ENCODE data around the gene GBF1. TPM values are rescaled to one million over a fixed set of nuclear protein-coding genes. Genes with fewer than 3 reads are reported as not detected.

The GBF1 gene
- total RNA-seq, 1 experiment from 2014 or later = 23.7 TPM

GRCh38 chr10:102291221-102291905 is 46.0 kb downstream of the GBF1 start:
- Mint-ChIP-seq H3K4me1 (no peaks in the 10 kb centered on the region; a peak in 1 of 4 replicates), H3K27me3 (ENCODE audit: low read depth) (no peaks in the 10 kb centered on the region), H3K36me3 (ENCODE audit: insufficient read depth in 1 of 3, low read depth in 3 of 3) (no peaks in the 10 kb centered on the region), H3K4me3 (no peak overlapping the region), H3K9me3 (no peaks in the 10 kb centered on the region), H3K27ac (no peak overlapping the region)
- Histone ChIP-seq H3K79me1 (ENCODE audit: insufficient read depth, low read depth, low read length, poor library complexity, severe bottlenecking) (no peaks in the 10 kb centered on the region), H4K8ac (replicated peaks; ENCODE audit: insufficient read length, low read depth, low read length) (no peak overlapping the region), H4K5ac (ENCODE audit: insufficient read length, low read depth, low read length) (no peak overlapping the region), H3K4ac (ENCODE audit: low read depth, low read length) (no peak overlapping the region), H3K4me1 (ENCODE audit: insufficient read depth, low read length) (no peaks in the 10 kb centered on the region), H3K4me2 (ENCODE audit: insufficient read depth, insufficient read length, low read length) (no peak overlapping the region), H2AK5ac (ENCODE audit: insufficient read length, low read length) (no peak overlapping the region), H3K9ac (ENCODE audit: extremely low read depth, insufficient read length, low read length) (no peak overlapping the region), H3K79me2 (ENCODE audit: insufficient read depth, low read length) (no peaks in the 10 kb centered on the region), H3K23ac (ENCODE audit: insufficient read length, low read depth, low read length) (no peak overlapping the region), H2BK12ac (ENCODE audit: insufficient read length, low read depth, low read length) (no peak overlapping the region), H4K91ac (ENCODE audit: insufficient read length, low read depth, low read length) (no peak overlapping the region), H3K27me3 (ENCODE audit: insufficient read depth, low read length) (no peaks in the 10 kb centered on the region), H2AFZ (ENCODE audit: low read length) (no peak overlapping the region), H4K20me1 (ENCODE audit: control insufficient read depth, insufficient read depth, insufficient read length) (no peaks in the 10 kb centered on the region), H3K23me2 (ENCODE audit: insufficient read length, low read depth, low read length, poor library complexity, severe bottlenecking) (no peaks in the 10 kb centered on the region), H3T11ph (ENCODE audit: low read length) (no peak overlapping the region), H3K56ac (ENCODE audit: insufficient read length, low read depth, low read length) (no peak overlapping the region), H2BK15ac (ENCODE audit: low read depth, low read length) (no peak overlapping the region), H3K27ac (ENCODE audit: insufficient read length, low read depth, low read length) (no peak overlapping the region), H3K9me3 (ENCODE audit: control insufficient read depth, low read depth, low read length) (no peaks in the 10 kb centered on the region), H3K18ac (ENCODE audit: insufficient read length, low read depth, low read length) (no peak overlapping the region), H2BK20ac (ENCODE audit: low read depth, low read length, poor library complexity, severe bottlenecking) (no peak overlapping the region), H3K14ac (ENCODE audit: insufficient read depth, low read length) (no peak overlapping the region), H2BK120ac (ENCODE audit: low read depth, low read length, poor library complexity, severe bottlenecking) (no peak overlapping the region), H2BK5ac (ENCODE audit: insufficient read length, low read length) (no peak overlapping the region)
- no peak for TF ChIP-seq CTCF (conservative IDR thresholded peaks at IDR 0.05)
- no peak for DNase-seq
- WGBS (ENCODE audit: extremely low coverage, insufficient read length, low lambda C conversion rate) = no CpG with 5 or more reads among the region's 4 CpGs
